Measurements from ENCODE around the gene ADIPOQ.
A peak's percentile ranks its signal among the peaks of the same experiment; 100 is the strongest.

DNA sequence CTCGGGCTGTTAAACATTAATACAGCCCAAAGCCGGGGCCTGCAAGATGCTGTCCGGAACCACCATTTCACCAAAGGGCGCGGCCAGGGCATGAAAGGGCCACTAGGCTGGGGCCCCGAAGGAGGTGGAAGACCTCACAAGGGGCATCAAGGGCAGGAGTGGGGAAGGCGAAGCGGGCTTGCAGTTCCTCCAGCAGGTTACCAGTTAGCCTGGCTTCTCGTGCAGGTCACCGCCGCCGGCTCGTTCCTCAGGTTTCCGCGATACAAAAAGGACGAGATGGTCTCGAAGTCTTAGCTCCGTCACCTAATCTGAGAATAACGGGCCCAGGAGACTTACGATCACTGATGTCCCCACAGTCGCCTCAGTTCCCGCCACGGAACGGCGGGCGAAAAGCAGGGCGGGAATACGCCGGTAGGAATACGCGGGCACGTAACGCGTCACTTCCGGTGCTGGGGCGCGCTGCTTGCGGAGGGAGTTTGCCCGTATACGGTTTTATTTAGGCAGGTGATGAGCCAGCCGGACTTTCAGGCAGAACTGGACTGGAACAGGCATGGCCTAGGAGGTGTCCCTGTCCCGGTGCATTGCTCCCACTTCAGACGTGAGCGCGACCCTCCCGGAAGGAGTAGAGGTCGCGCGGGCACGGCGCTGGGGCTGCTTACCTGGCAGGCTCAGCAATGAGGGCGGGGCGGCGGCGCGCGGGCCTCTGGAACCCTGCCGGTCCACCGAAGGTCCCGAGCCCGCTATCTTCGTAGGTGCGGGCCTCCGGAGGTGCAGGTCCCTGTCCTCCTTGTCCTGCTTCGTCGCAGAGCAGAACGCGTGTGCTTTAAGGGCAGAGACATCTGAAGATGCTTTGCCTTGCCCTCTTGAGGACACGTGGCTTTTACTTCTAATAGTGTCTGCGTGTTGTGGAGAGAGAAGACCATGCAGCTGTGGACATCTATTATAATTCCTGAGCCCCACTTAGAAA is 36.1 kb upstream of the ADIPOQ start, which contains the start of gene RFC4:
- peak; percentile 90 to 94 (median 93) for TF ChIP-seq POLR2AphosphoS5 (IDR thresholded peaks at IDR 0.05)
- TF ChIP-seq, protein P1, sequence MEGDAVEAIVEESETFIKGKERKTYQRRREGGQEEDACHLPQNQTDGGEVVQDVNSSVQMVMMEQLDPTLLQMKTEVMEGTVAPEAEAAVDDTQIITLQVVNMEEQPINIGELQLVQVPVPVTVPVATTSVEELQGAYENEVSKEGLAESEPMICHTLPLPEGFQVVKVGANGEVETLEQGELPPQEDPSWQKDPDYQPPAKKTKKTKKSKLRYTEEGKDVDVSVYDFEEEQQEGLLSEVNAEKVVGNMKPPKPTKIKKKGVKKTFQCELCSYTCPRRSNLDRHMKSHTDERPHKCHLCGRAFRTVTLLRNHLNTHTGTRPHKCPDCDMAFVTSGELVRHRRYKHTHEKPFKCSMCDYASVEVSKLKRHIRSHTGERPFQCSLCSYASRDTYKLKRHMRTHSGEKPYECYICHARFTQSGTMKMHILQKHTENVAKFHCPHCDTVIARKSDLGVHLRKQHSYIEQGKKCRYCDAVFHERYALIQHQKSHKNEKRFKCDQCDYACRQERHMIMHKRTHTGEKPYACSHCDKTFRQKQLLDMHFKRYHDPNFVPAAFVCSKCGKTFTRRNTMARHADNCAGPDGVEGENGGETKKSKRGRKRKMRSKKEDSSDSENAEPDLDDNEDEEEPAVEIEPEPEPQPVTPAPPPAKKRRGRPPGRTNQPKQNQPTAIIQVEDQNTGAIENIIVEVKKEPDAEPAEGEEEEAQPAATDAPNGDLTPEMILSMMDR (IDR thresholded peaks at IDR 0.05 in 8 of 11, conservative IDR thresholded peaks at IDR 0.05 in 3 of 11) = peak in 1 of 11 experiments; percentile 38

Data from spleen (tissue), 7 donors.